Activated naive CD4-positive, alpha-beta T cell treated with anti-CD3 and anti-CD28 coated beads, Interleukin-2, amount 50 U/mL, for 72 hours (primary cell): ENCODE results near the gene GOLGA3. TPM values are rescaled to one million over a fixed set of nuclear protein-coding genes. Genes with fewer than 3 reads are reported as not detected.
"Not testable (repeated sequence)": the region's sequence is repeated elsewhere in the genome, so short reads cannot be mapped to it uniquely, and the experiment has no call there.

Experiments used
- ATAC-seq, 2 donors: fragments of 150-1000 bp; cut with Tn5 transposase; 2 replicates each; pipeline ENCODE4 v1.10.0; 2021; ENCODE audit warnings: mild to moderate bottlenecking in 2 of 2, moderate library complexity in 2 of 2
- DNase-seq, 2 donors: peaks; one replicate each; pipeline ENCODE4 v3.0.0; 2021 to 2022; ENCODE audit warnings: low spot score in 2 of 2
- H3K27ac Mint-ChIP-seq, 2 donors: one replicate each; pipeline ENCODE4 v1.8.0; 2022; ENCODE audit warnings: mild to moderate bottlenecking in 2 of 2, mixed read lengths in 2 of 2
- H3K36me3 Mint-ChIP-seq, 2 donors: one replicate each; pipeline ENCODE4 v1.8.0; 2022; ENCODE audit warnings: mixed read lengths in 2 of 2
- H3K9me3 Mint-ChIP-seq, 2 donors: one replicate each; pipeline ENCODE4 v1.8.0; 2022; ENCODE audit warnings: mixed read lengths in 2 of 2
- total RNA-seq, 2 donors: library from RNA; stranded (reverse); gene quantifications; one replicate each; pipeline ENCODE4 v1.2.3, GENCODE V29; 2022

Gene GOLGA3
- total RNA-seq: 10 to 100 TPM; 44.0 to 52.7 TPM

DNA sequence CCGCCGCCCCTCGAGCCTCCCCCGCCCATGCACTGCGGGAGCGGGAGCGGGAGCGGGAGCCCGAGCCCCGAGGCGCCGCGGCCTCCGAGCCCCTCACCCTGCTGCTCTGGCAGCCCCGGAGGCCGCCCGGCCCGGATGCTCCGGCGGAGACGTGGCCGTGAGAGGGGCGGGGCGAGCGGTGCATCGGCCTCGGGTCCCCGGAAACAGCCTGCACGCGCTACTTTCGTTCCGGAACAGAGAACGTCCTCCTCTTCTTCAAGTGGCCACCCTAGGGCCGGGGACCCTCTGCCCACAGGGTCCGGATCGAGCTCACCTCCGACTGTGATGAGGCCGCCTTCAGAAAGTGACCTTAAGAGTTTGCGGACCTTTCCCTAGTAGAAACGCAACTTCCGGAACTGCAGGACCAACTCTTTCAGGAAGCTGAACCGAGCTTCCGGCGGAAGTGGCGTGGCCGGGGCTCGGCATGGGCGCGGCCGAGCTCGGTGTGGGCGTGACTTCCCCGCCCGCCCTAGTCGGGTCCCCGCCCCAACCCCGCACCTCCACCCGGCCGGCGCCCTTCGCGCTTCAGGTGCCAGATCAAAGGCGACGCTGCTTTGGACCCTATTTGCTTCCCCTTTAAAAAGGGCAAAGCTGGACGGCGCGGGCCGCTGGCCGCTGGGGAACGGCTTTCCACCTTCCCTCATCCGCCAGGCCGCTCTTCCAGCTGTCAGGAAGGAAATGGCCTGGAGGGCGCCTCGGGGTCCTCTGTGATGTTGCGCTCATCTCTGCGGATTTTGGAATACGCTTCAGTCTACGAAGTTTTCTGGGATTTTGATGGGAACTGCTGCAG, at the start of gene GOLGA3:
Gene GOLGA3 (minus strand): TSS at position 164 of the 829 bp plus-strand sequence. CDS start 6,741 bp downstream, outside the sequence.
- DNase-seq (peak; percentile 93 to 95), ATAC-seq (peak; percentile 92 to 97)
- no peaks in the 10 kb centered on the region for H3K9me3 Mint-ChIP-seq
- peaks cover 30 to 31% of the 10 kb centered on the region in 2 donors for H3K36me3 Mint-ChIP-seq
- H3K27ac Mint-ChIP-seq: peak within 1 kb of the TSS; percentile 100

DNA sequence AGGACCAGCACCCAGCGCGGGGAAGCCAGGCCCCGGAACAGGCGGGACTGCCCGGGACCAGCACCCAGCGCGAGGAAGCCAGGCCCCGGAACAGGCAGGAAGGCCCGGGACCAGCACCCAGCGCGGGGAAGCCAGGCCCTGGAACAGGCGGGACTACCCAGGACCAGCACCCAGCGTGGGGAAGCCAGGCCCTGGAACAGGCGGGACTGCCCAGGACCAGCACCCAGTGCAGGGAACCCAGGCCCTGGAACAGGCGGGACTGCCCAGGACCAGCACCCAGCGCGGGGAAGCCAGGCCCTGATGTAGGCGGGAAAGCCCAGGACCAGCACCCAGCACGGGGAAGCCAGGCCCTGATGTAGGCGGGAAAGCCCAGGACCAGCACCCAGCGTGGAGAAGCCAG, 46.0 kb upstream of the GOLGA3 start:
- DNase-seq, H3K27ac Mint-ChIP-seq, H3K9me3 Mint-ChIP-seq, ATAC-seq: not testable (repeated sequence)
- H3K36me3 Mint-ChIP-seq: peaks cover under 1 to 22% of the 10 kb centered on the region in 2 donors

GRCh38 chr12:132874175-132874574, 45.5 kb upstream of the GOLGA3 start:
- DNase-seq: no peak
- Mint-ChIP-seq H3K27ac (peak overlapping the region; percentile 26 to 79), H3K36me3 (peaks cover 0 to 22% of the 10 kb centered on the region in 2 donors), H3K9me3 (no peaks in the 10 kb centered on the region)
- ATAC-seq: no peak

GRCh38 chr12:132873724-132874123, 45.1 kb upstream of the GOLGA3 start:
- no peaks in the 10 kb centered on the region for H3K9me3 Mint-ChIP-seq
- DNase-seq (no peak), ATAC-seq (peak; percentile 50 to 55)
- H3K27ac Mint-ChIP-seq: peak overlapping the region; percentile 26 to 79
- peaks cover 0 to 22% of the 10 kb centered on the region in 2 donors for H3K36me3 Mint-ChIP-seq

- Mint-ChIP-seq H3K9me3 (no peaks in the 10 kb centered on the region), H3K27ac (peak overlapping the region; percentile 46 to 85), H3K36me3 (peaks cover 0 to 27% of the 10 kb centered on the region in 2 donors)
- peak; percentile 73 to 80 for ATAC-seq
- DNase-seq: peak in 1 of 2 donors; percentile 24
Measured at GRCh38 chr12:132872975-132873421, 44.3 kb upstream of the GOLGA3 start.

- no peak for DNase-seq
- ATAC-seq: peak; percentile 15 to 29
- Mint-ChIP-seq H3K36me3 (peaks cover 5 to 34% of the 10 kb centered on the region in 2 donors), H3K9me3 (no peaks in the 10 kb centered on the region), H3K27ac (peak overlapping the region; percentile 46 to 85)
Measured at GRCh38 chr12:132872073-132872855, 43.6 kb upstream of the GOLGA3 start.

DNA sequence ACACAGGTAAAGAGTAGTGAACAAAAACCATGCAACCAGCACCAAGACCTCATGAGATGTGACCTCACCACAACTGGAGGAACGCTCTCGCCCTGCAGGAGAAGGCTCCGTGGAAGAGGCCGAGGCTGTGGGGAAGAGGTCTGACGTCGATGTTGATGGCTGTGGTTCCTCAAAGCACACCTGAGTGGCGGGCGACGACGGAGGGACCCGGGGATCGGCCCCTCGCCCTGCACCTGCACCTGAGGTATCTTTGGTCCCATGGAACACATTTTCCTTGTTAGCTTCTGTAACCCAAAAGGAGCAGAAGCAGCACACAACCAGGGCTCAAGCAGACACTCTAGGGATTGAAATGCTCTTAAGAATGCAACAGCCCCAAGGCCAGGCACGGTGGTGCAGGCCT, 40.9 kb upstream of the GOLGA3 start:
- ATAC-seq (no peak), DNase-seq (no peak)
- Mint-ChIP-seq H3K36me3 (peaks cover 16 to 35% of the 10 kb centered on the region in 2 donors), H3K27ac (no peak overlapping the region), H3K9me3 (no peaks in the 10 kb centered on the region)

DNA sequence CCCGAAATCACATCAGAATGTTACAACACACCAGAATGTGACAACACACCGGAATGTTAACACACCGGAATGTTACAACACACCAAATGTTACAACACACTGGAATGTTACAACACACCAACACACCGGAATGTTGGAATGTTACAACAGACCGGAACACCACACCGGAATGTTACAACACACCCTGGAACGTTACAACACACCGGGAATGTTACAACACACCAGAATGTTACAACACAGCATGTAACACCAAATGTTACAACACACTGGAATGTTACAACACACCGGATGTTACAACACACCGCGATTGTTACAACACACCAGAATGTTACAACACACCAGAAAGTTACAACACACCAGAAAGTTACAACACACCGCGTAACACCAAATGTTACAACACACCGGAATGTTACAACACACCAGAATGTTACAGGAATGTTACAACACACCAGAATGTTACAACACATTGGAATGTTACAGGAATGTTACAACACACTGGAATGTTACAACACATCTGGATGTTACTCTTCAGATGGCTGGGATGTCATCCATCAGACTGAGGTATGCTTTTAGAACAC, 37.7 kb upstream of the GOLGA3 start:
- DNase-seq (no peak), ATAC-seq (peak in 1 of 2 donors; percentile 9)
- Mint-ChIP-seq H3K9me3 (no peaks in the 10 kb centered on the region), H3K27ac (peak overlapping the region; percentile 71 to 90), H3K36me3 (peaks cover 16 to 24% of the 10 kb centered on the region in 2 donors)

- H3K27ac Mint-ChIP-seq: no peak overlapping the region
- ATAC-seq: no peak
- no peak for DNase-seq
- peaks cover under 1 to 11% of the 10 kb centered on the region in 2 donors for H3K36me3 Mint-ChIP-seq
- no peaks in the 10 kb centered on the region for H3K9me3 Mint-ChIP-seq
Measured at GRCh38 chr12:132861558-132861957, 32.9 kb upstream of the GOLGA3 start.

GRCh38 chr12:132858718-132859266, 30.1 kb upstream of the GOLGA3 start:
- ATAC-seq: no peak

DNA sequence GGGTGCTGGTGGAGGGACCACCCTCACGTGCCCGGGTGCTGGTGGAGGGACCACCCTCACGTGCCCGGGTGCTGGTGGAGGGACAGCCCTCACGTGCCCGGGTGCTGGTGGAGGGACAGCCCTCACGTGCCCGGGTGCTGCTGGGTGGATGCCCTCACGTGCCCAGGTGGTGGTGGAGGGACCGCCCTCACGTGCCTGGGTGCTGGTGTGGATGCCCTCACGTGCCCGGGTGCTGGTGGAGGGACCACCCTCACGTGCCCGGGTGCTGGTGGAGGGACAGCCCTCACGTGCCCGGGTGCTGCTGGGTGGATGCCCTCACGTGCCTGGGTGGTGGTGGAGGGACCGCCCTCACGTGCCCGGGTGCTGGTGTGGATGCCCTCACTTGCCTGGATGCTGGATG, 28.4 kb upstream of the GOLGA3 start:
- H3K27ac Mint-ChIP-seq, DNase-seq, ATAC-seq, H3K9me3 Mint-ChIP-seq: not testable (repeated sequence)
- H3K36me3 Mint-ChIP-seq: peaks cover 14 to 17% of the 10 kb centered on the region in 2 donors

More at GRCh38 chr12:132858718-132859266, 30.1 kb upstream of the GOLGA3 start:
- DNase-seq: no peak
- H3K9me3 Mint-ChIP-seq: no peaks in the 10 kb centered on the region
- peak overlapping the region in 1 of 2 donors; percentile 87 for H3K27ac Mint-ChIP-seq
- H3K36me3 Mint-ChIP-seq: peaks cover 13 to 17% of the 10 kb centered on the region in 2 donors

DNA sequence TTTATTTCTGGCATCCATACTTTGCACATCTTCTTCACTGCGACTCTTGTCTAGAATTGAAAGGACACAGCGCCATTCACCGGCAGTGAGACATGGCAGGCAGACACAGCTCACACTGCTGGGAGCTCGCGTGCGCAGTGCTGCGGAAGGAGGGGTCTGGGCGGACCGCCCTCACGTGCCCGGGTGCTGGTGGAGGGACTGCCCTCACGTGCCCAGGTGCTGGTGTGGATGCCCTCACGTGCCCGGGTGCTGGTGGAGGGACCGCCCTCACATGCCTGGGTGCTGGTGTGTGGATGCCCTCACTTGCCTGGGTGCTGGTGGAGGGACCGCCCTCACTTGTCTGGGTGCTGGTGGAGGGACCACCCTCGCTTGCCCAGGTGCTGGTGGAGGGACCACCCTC, 27.9 kb upstream of the GOLGA3 start:
- no peak for DNase-seq
- Mint-ChIP-seq H3K9me3 (no peaks in the 10 kb centered on the region), H3K36me3 (peaks cover 14 to 19% of the 10 kb centered on the region in 2 donors), H3K27ac (peak overlapping the region in 1 of 2 donors; percentile 36)
- ATAC-seq: no peak

DNA sequence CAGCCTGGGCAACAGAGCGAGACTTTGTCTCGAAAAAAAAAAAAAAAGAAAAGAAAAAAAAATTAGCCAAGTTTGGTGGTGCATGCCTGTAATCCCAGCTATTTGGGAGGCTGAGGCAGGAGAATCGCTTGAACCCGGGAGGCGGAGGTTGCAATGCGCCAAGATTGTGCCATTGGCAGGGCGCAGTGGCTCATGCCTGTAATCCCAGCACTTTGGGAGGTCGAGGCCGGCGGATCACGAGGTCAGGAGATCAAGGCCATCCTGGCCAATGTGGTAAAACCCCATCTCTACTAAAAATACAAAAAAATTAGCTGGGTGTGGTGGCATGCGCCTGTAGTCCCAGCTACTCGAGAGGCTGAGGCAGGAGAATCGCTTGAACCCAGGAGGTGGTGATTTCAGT, 26.5 kb upstream of the GOLGA3 start:
- DNase-seq, ATAC-seq, H3K9me3 Mint-ChIP-seq, H3K27ac Mint-ChIP-seq: not testable (repeated sequence)
- peaks cover 14 to 23% of the 10 kb centered on the region in 2 donors for H3K36me3 Mint-ChIP-seq

- peak overlapping the region; percentile 15 to 23 for H3K27ac Mint-ChIP-seq
- ATAC-seq: no peak
Measured at GRCh38 chr12:132853285-132854092, 24.8 kb upstream of the GOLGA3 start.

DNA sequence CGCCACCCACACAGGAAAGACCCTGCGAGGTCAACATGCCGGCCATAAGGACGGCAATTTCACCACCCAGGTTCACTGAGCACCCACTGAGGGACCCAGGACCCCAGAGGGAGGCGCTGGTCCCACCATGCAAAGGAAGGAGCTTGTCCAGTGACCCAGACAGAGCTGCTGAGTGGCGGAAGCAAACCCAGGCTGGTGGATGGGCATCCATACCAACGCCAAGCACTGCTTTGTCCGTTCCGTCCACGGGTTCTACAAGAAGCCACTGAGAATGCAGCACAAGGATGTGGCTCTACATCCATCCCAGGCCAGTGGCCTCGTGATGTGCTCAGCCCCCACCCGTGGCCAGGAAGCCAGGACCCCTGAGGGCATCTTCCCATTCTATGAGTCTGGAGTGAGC, 23.8 kb upstream of the GOLGA3 start:
- H3K9me3 Mint-ChIP-seq: no peaks in the 10 kb centered on the region
- ATAC-seq (no peak), DNase-seq (no peak)
- H3K27ac Mint-ChIP-seq: peak overlapping the region in 1 of 2 donors; percentile 7
- peaks cover 19 to 21% of the 10 kb centered on the region in 2 donors for H3K36me3 Mint-ChIP-seq

More at GRCh38 chr12:132853285-132854092, 24.8 kb upstream of the GOLGA3 start:
- DNase-seq: no peak
- H3K36me3 Mint-ChIP-seq: peaks cover 14 to 19% of the 10 kb centered on the region in 2 donors
- no peaks in the 10 kb centered on the region for H3K9me3 Mint-ChIP-seq
